SK-N-SH treated with all-trans-retinoic acid at 6 μM for 48 hours (cell line): ENCODE measurements around the gene REXO4.

ENCODE experiments used
- ATAC-seq: fragments of 200-7000 bp; cut with Tn5 transposase; 3 replicates; pipeline ENCODE4 v1.9.1; 2020; ENCODE audit warnings: mild to moderate bottlenecking, moderate library complexity
- ARNTL ChIP-seq: fragments of 450-650 bp; formaldehyde crosslinking; IDR thresholded peaks from 2 replicates; pipeline ENCODE4 v1.5.0; 2020; ENCODE audit warnings: low read depth, mild to moderate bottlenecking, moderate library complexity, borderline replicate concordance
- BACH2 ChIP-seq: fragments of 250-450 bp; sonication (Bioruptor Pico); IDR thresholded peaks from 2 replicates; pipeline ENCODE4 v1.9.0; 2021; ENCODE audit warnings: mild to moderate bottlenecking, borderline replicate concordance
- CREB5 ChIP-seq: fragments of 250-450 bp; sonication (Bioruptor Pico); IDR thresholded peaks from 2 replicates; pipeline ENCODE4 v1.5.1; 2020; ENCODE audit warnings: low read depth, mild to moderate bottlenecking, moderate library complexity
- ESRRG ChIP-seq: fragments of 250-450 bp; sonication (Bioruptor Pico); IDR thresholded peaks from 2 replicates; pipeline ENCODE4 v1.6.1; 2021; ENCODE audit warnings: mild to moderate bottlenecking
- GLIS3 ChIP-seq: fragments of 250-450 bp; sonication (Bioruptor Pico); IDR thresholded peaks from 2 replicates; pipeline ENCODE4 v1.5.0; 2020; ENCODE audit warnings: mild to moderate bottlenecking, moderate library complexity
- PPARA ChIP-seq: fragments of 250-450 bp; sonication (Bioruptor Pico); IDR thresholded peaks from 2 replicates; pipeline ENCODE4 v1.5.0; 2020; ENCODE audit warnings: mild to moderate bottlenecking, borderline replicate concordance
- RARB ChIP-seq: fragments of 250-450 bp; sonication (Bioruptor Pico); IDR thresholded peaks from 2 replicates; pipeline ENCODE4 v1.8.0; 2021; ENCODE audit warnings: mild to moderate bottlenecking, moderate library complexity
- SNAI2 ChIP-seq: fragments of 250-450 bp; sonication (Bioruptor Pico); IDR thresholded peaks from 2 replicates; pipeline ENCODE4 v1.5.0; 2020; ENCODE audit warnings: mild to moderate bottlenecking, moderate library complexity
- TCF4 ChIP-seq: fragments of 250-450 bp; sonication (Bioruptor Pico); IDR thresholded peaks from 2 replicates; pipeline ENCODE4 v1.8.0; 2021; ENCODE audit warnings: mild to moderate bottlenecking, moderate library complexity, borderline replicate concordance
- TOX ChIP-seq: fragments of 250-450 bp; sonication (Bioruptor Pico); IDR thresholded peaks from 2 replicates; pipeline ENCODE4 v1.8.0; 2021; ENCODE audit warnings: mild to moderate bottlenecking, moderate library complexity, borderline replicate concordance
- ZC3H10 ChIP-seq: fragments of 250-450 bp; sonication (Bioruptor Pico); IDR thresholded peaks from 2 replicates; pipeline ENCODE4 v1.5.1; 2021; ENCODE audit warnings: mild to moderate bottlenecking, moderate library complexity
- ZNF565 ChIP-seq: fragments of 450-650 bp; formaldehyde crosslinking; conservative IDR thresholded peaks from 2 replicates; pipeline ENCODE4 v1.5.0; 2020; ENCODE audit warnings: low read depth, mild to moderate bottlenecking, moderate library complexity
- ZNF70 ChIP-seq: fragments of 450-650 bp; formaldehyde crosslinking; IDR thresholded peaks from 2 replicates; pipeline ENCODE4 v1.5.0; 2020; ENCODE audit warnings: mild to moderate bottlenecking, moderate library complexity
- TF ChIP-seq, protein P1 (sequence below): fragments of 250-450 bp; sonication (Bioruptor Pico); IDR thresholded peaks from 2 replicates; pipeline ENCODE4 v1.5.1; 2021; ENCODE audit warnings: mild to moderate bottlenecking, moderate library complexity
- TF ChIP-seq, protein P2 (sequence below): fragments of 250-450 bp; sonication (Bioruptor Pico); IDR thresholded peaks from 2 replicates; pipeline ENCODE4 v1.8.0; 2020; ENCODE audit warnings: mild to moderate bottlenecking, moderate library complexity, borderline replicate concordance
- TF ChIP-seq, protein P3 (sequence below): fragments of 250-450 bp; sonication (Bioruptor Pico); IDR thresholded peaks from 2 replicates; pipeline ENCODE4 v1.8.0; 2021; ENCODE audit warnings: low read depth, mild to moderate bottlenecking, moderate library complexity, borderline replicate concordance
- TF ChIP-seq, protein P4 (sequence below): fragments of 250-450 bp; sonication (Bioruptor Pico); IDR thresholded peaks from 2 replicates; pipeline ENCODE4 v1.5.0; 2020; ENCODE audit warnings: mild to moderate bottlenecking, moderate library complexity

The REXO4 gene

GRCh38 chr9:133443248-133443647 lies 25.4 kb upstream of the REXO4 start (continued):
- TF ChIP-seq, protein P1, sequence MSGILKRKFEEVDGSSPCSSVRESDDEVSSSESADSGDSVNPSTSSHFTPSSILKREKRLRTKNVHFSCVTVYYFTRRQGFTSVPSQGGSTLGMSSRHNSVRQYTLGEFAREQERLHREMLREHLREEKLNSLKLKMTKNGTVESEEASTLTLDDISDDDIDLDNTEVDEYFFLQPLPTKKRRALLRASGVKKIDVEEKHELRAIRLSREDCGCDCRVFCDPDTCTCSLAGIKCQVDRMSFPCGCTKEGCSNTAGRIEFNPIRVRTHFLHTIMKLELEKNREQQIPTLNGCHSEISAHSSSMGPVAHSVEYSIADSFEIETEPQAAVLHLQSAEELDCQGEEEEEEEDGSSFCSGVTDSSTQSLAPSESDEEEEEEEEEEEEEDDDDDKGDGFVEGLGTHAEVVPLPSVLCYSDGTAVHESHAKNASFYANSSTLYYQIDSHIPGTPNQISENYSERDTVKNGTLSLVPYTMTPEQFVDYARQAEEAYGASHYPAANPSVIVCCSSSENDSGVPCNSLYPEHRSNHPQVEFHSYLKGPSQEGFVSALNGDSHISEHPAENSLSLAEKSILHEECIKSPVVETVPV (CRISPR knock-in tag), result no peak
- TF ChIP-seq TCF4 (CRISPR knock-in tag) (no peak), ZNF565 (CRISPR knock-in tag) (no peak), RARB (CRISPR knock-in tag) (no peak)

DNA sequence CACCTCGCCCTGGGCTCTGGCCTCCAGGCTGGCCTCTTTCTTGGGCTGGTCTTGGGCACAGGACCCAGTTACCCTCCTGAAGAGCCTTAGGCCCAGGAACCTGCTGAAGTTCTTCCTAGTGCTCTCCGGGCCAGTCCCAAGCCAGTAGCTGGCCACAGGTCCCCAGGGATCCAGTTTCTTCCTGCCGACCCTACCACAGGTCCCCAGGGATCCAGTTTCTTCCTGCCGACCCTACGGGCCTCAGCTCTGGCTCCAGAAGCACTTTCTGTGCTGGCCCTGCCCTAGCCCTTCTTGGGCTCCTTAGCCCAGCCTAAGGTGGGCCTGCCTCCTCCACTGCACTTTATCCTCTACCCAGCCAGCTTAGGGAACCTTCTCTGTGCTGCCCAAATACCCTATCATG lies 23.8 kb upstream of the REXO4 start:
- no peak for ATAC-seq

GRCh38 chr9:133440874-133441273 lies 23.1 kb upstream of the REXO4 start:
- no peak for ATAC-seq
- TF ChIP-seq, protein P2, sequence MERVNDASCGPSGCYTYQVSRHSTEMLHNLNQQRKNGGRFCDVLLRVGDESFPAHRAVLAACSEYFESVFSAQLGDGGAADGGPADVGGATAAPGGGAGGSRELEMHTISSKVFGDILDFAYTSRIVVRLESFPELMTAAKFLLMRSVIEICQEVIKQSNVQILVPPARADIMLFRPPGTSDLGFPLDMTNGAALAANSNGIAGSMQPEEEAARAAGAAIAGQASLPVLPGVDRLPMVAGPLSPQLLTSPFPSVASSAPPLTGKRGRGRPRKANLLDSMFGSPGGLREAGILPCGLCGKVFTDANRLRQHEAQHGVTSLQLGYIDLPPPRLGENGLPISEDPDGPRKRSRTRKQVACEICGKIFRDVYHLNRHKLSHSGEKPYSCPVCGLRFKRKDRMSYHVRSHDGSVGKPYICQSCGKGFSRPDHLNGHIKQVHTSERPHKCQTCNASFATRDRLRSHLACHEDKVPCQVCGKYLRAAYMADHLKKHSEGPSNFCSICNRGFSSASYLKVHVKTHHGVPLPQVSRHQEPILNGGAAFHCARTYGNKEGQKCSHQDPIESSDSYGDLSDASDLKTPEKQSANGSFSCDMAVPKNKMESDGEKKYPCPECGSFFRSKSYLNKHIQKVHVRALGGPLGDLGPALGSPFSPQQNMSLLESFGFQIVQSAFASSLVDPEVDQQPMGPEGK, result no peak
- TF ChIP-seq CREB5, result no peak
- TF ChIP-seq, protein P3, sequence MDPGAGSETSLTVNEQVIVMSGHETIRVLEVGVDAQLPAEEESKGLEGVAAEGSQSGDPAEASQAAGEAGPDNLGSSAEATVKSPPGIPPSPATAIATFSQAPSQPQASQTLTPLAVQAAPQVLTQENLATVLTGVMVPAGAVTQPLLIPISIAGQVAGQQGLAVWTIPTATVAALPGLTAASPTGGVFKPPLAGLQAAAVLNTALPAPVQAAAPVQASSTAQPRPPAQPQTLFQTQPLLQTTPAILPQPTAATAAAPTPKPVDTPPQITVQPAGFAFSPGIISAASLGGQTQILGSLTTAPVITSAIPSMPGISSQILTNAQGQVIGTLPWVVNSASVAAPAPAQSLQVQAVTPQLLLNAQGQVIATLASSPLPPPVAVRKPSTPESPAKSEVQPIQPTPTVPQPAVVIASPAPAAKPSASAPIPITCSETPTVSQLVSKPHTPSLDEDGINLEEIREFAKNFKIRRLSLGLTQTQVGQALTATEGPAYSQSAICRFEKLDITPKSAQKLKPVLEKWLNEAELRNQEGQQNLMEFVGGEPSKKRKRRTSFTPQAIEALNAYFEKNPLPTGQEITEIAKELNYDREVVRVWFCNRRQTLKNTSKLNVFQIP, result no peak
- no peak for TF ChIP-seq ARNTL (CRISPR knock-in tag)

More for the DNA sequence above, 23.8 kb upstream of the REXO4 start:
- TF ChIP-seq TOX (no peak), ZC3H10 (CRISPR knock-in tag) (no peak), SNAI2 (CRISPR knock-in tag) (no peak), ZNF70 (no peak), ZNF565 (CRISPR knock-in tag) (no peak), BACH2 (CRISPR knock-in tag) (no peak), CREB5 (no peak), PPARA (CRISPR knock-in tag) (no peak), RARB (CRISPR knock-in tag) (no peak), GLIS3 (no peak), TCF4 (CRISPR knock-in tag) (no peak), ESRRG (CRISPR knock-in tag) (no peak)
- TF ChIP-seq, protein P3, result no peak
- TF ChIP-seq, protein P4, sequence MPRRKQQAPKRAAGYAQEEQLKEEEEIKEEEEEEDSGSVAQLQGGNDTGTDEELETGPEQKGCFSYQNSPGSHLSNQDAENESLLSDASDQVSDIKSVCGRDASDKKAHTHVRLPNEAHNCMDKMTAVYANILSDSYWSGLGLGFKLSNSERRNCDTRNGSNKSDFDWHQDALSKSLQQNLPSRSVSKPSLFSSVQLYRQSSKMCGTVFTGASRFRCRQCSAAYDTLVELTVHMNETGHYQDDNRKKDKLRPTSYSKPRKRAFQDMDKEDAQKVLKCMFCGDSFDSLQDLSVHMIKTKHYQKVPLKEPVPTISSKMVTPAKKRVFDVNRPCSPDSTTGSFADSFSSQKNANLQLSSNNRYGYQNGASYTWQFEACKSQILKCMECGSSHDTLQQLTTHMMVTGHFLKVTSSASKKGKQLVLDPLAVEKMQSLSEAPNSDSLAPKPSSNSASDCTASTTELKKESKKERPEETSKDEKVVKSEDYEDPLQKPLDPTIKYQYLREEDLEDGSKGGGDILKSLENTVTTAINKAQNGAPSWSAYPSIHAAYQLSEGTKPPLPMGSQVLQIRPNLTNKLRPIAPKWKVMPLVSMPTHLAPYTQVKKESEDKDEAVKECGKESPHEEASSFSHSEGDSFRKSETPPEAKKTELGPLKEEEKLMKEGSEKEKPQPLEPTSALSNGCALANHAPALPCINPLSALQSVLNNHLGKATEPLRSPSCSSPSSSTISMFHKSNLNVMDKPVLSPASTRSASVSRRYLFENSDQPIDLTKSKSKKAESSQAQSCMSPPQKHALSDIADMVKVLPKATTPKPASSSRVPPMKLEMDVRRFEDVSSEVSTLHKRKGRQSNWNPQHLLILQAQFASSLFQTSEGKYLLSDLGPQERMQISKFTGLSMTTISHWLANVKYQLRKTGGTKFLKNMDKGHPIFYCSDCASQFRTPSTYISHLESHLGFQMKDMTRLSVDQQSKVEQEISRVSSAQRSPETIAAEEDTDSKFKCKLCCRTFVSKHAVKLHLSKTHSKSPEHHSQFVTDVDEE, result no peak
- TF ChIP-seq, protein P1 (CRISPR knock-in tag), result no peak
- TF ChIP-seq, protein P2, result no peak
